AG04449 (cell line): Measurements from ENCODE around the gene MGAT3.

ENCODE experiments used
- CTCF ChIA-PET: fragments of 350-600 bp; formaldehyde crosslinking; extraction: SDS; loops from one replicate; lab custom pipeline; 2021; ENCODE audit warnings: antibody characterized with exemption; lab: Yijun Ruan, JAX
- POLR2A ChIA-PET: fragments of 400-600, 350-600 bp; formaldehyde crosslinking; extraction: SDS; loops from one replicate; lab custom pipeline; 2020; ENCODE audit warnings: antibody characterized with exemption, inconsistent platforms; lab: Yijun Ruan, JAX
- DNase-seq: peaks from one replicate; pipeline ENCODE4 v3.0.0-alpha.2; 2010; ENCODE audit warnings: low read depth, low spot score
- H3K4me3 ChIP-seq: 2 replicates; pipeline ENCODE4 v1.5.1; 2011; ENCODE audit warnings: low read depth, mild to moderate bottlenecking, control low read depth, low read length
- CTCF ChIP-seq: IDR thresholded peaks from one replicate; pipeline ENCODE4 v1.5.1; 2011; ENCODE audit warnings: mild to moderate bottlenecking, moderate library complexity, low read length, control low read depth, inconsistent platforms; ENCODE audit not compliant: insufficient read depth; ENCODE audit errors: missing control alignments

MGAT3 gene

GRCh38 chr22:39426380-39427043 lies 30.3 kb upstream of the MGAT3 start:
- CTCF ChIA-PET: interaction anchor here (1.0 to 2.0 kb wide), 2 partner anchors 10 to 110 kb away, joined by 3 to 9 read pairs; no protein-coding TSS in a partner anchor
- POLR2A ChIA-PET: no interaction called here
- no peak for TF ChIP-seq CTCF
- no peak overlapping the region for H3K4me3 ChIP-seq
- DNase-seq: no peak

- CTCF ChIA-PET: interaction anchor here (1.0 to 2.0 kb wide), 4 partner anchors 9 to 111 kb away, joined by 3 to 9 read pairs (median 4); no protein-coding TSS in a partner anchor
- POLR2A ChIA-PET: interaction anchor here (0.6 kb wide), 1 partner anchor 48 kb away, joined by 5 read pairs; no protein-coding TSS in a partner anchor
- DNase-seq: no peak
- no peak overlapping the region for H3K4me3 ChIP-seq
- no peak for TF ChIP-seq CTCF
Observed at GRCh38 chr22:39427751-39428596, 28.8 kb upstream of the MGAT3 start.

- no peak for DNase-seq
- POLR2A ChIA-PET: no interaction called here
- H3K4me3 ChIP-seq: no peak overlapping the region
- CTCF ChIA-PET: interaction anchor here (1.6 to 2.0 kb wide), 3 partner anchors 8 to 86 kb away, joined by 4 to 9 read pairs (median 4); no protein-coding TSS in a partner anchor
- no peak for TF ChIP-seq CTCF
Observed at GRCh38 chr22:39428597-39429071, 28.2 kb upstream of the MGAT3 start.

- CTCF ChIA-PET: interaction anchor here (1.6 kb wide), 2 partner anchors 10 to 85 kb away, joined by 4 read pairs; no protein-coding TSS in a partner anchor
Observed at GRCh38 chr22:39429186-39429585, 27.6 kb upstream of the MGAT3 start.

GRCh38 chr22:39429916-39430575 lies 26.8 kb upstream of the MGAT3 start:
- no peak overlapping the region for H3K4me3 ChIP-seq
- no peak for DNase-seq
- TF ChIP-seq CTCF: no peak
- ChIA-PET CTCF (interaction anchor here (1.6 kb wide), 1 partner anchor 9 kb away, joined by 4 read pairs; no protein-coding TSS in a partner anchor), POLR2A (no interaction called here)

More at GRCh38 chr22:39429186-39429585, 27.6 kb upstream of the MGAT3 start:
- DNase-seq: no peak
- no peak for TF ChIP-seq CTCF
- H3K4me3 ChIP-seq: no peak overlapping the region
- POLR2A ChIA-PET: no interaction called here
